H9 (cell line): ENCODE measurements around the gene LRRK1. TPM values are rescaled to one million over a fixed set of nuclear protein-coding genes. Genes with fewer than 3 reads are reported as not detected.

ENCODE experiments used
- DNase-seq: peaks from one replicate; pipeline ENCODE4 v3.0.0-alpha.2; 2017
- H2AFZ ChIP-seq: one replicate; pipeline ENCODE4 v1.6.1; 2013; ENCODE audit warnings: mild to moderate bottlenecking, low read length, control low read depth, moderate library complexity
- H2AK5ac ChIP-seq: 2 replicates; pipeline ENCODE4 v1.6.1; 2013; ENCODE audit warnings: low read length, control low read depth, mixed read lengths; ENCODE audit not compliant: insufficient read length
- H2BK120ac ChIP-seq: one replicate; pipeline ENCODE4 v1.6.1; 2013; ENCODE audit warnings: low read depth, mild to moderate bottlenecking, low read length, control low read depth, inconsistent platforms; ENCODE audit not compliant: poor library complexity, severe bottlenecking
- H2BK12ac ChIP-seq: 2 replicates; pipeline ENCODE4 v1.6.1; 2013; ENCODE audit warnings: low read length, control low read depth, mixed read lengths, low read depth; ENCODE audit not compliant: insufficient read length
- H2BK15ac ChIP-seq: 2 replicates; pipeline ENCODE4 v1.6.1; 2013; ENCODE audit warnings: low read depth, low read length, control low read depth
- H2BK20ac ChIP-seq: one replicate; pipeline ENCODE4 v1.6.1; 2013; ENCODE audit warnings: low read depth, mild to moderate bottlenecking, low read length, control low read depth, inconsistent platforms; ENCODE audit not compliant: poor library complexity, severe bottlenecking
- H2BK5ac ChIP-seq: 2 replicates; pipeline ENCODE4 v1.6.1; 2013; ENCODE audit warnings: low read length, control low read depth, mixed read lengths; ENCODE audit not compliant: insufficient read length
- H3K14ac ChIP-seq: 2 replicates; pipeline ENCODE4 v1.6.1; 2013; ENCODE audit warnings: low read length, control low read depth; ENCODE audit not compliant: insufficient read depth
- H3K18ac ChIP-seq: 2 replicates; pipeline ENCODE4 v1.6.1; 2013; ENCODE audit warnings: low read depth, mild to moderate bottlenecking, mixed read lengths, low read length, control low read depth; ENCODE audit not compliant: insufficient read length
- H3K23ac ChIP-seq: 2 replicates; pipeline ENCODE4 v1.6.1; 2013; ENCODE audit warnings: low read length, control low read depth, mixed read lengths, low read depth; ENCODE audit not compliant: insufficient read length
- H3K23me2 ChIP-seq: 2 replicates; pipeline ENCODE4 v1.6.1; 2013; ENCODE audit warnings: low read depth, mild to moderate bottlenecking, mixed read lengths, low read length, control low read depth; ENCODE audit not compliant: insufficient read length, poor library complexity, severe bottlenecking
- H3K27ac ChIP-seq: 2 replicates; pipeline ENCODE4 v1.5.1; 2013; ENCODE audit warnings: low read length, control low read depth, mixed read lengths, low read depth; ENCODE audit not compliant: insufficient read length
- H3K27me3 ChIP-seq: 2 replicates; pipeline ENCODE4 v1.6.1; 2013; ENCODE audit warnings: low read length, control low read depth, inconsistent platforms; ENCODE audit not compliant: insufficient read depth
- H3K4ac ChIP-seq: 2 replicates; pipeline ENCODE4 v1.6.1; 2013; ENCODE audit warnings: low read depth, mild to moderate bottlenecking, control low read depth, inconsistent platforms, low read length, moderate library complexity
- H3K4me1 ChIP-seq: 2 replicates; pipeline ENCODE4 v1.6.1; 2013; ENCODE audit warnings: low read length, control low read depth, inconsistent platforms; ENCODE audit not compliant: insufficient read depth
- H3K4me2 ChIP-seq: 2 replicates; pipeline ENCODE4 v1.6.1; 2013; ENCODE audit warnings: low read length, control low read depth, mixed read lengths; ENCODE audit not compliant: insufficient read length, insufficient read depth
- H3K56ac ChIP-seq: 2 replicates; pipeline ENCODE4 v1.6.1; 2013; ENCODE audit warnings: low read depth, mild to moderate bottlenecking, mixed read lengths, low read length, control low read depth; ENCODE audit not compliant: insufficient read length
- H3K79me1 ChIP-seq: 2 replicates; pipeline ENCODE4 v1.6.1; 2013; ENCODE audit warnings: low read depth, mild to moderate bottlenecking, moderate library complexity, low read length, control low read depth, inconsistent platforms; ENCODE audit not compliant: insufficient read depth, poor library complexity, severe bottlenecking
- H3K79me2 ChIP-seq: 2 replicates; pipeline ENCODE4 v1.6.1; 2013; ENCODE audit warnings: low read length, control low read depth, inconsistent platforms; ENCODE audit not compliant: insufficient read depth
- H3K9ac ChIP-seq: 2 replicates; pipeline ENCODE4 v1.6.1; 2013; ENCODE audit warnings: low read length, control low read depth, mixed read lengths; ENCODE audit not compliant: insufficient read length; ENCODE audit errors: extremely low read depth
- H3K9me3 ChIP-seq: one replicate; pipeline ENCODE4 v1.6.1; 2013; ENCODE audit warnings: low read depth, low read length, inconsistent platforms; ENCODE audit not compliant: control insufficient read depth
- H3T11ph ChIP-seq: one replicate; pipeline ENCODE4 v1.6.1; 2013; ENCODE audit warnings: mild to moderate bottlenecking, low read length, control low read depth, inconsistent platforms
- H4K20me1 ChIP-seq: one replicate; pipeline ENCODE4 v1.6.1; 2013; ENCODE audit not compliant: control insufficient read depth, insufficient read length, insufficient read depth
- H4K5ac ChIP-seq: 2 replicates; pipeline ENCODE4 v1.6.1; 2013; ENCODE audit warnings: low read depth, mild to moderate bottlenecking, mixed read lengths, low read length, control low read depth; ENCODE audit not compliant: insufficient read length
- H4K8ac ChIP-seq: replicated peaks from 2 replicates; pipeline ENCODE4 v1.6.1; 2013; ENCODE audit warnings: low read length, control low read depth, mixed read lengths, low read depth; ENCODE audit not compliant: insufficient read length
- H4K91ac ChIP-seq: 2 replicates; pipeline ENCODE4 v1.6.1; 2013; ENCODE audit warnings: low read depth, mild to moderate bottlenecking, moderate library complexity, mixed read lengths, low read length, control low read depth; ENCODE audit not compliant: insufficient read length
- H3K27ac Mint-ChIP-seq, 3 experiments: 2 replicates in 2 of 3; 3 replicates in 1 of 3; pipeline ENCODE4 v1.8.0; 2020 to 2021; ENCODE audit warnings: mixed read lengths in 3 of 3, mild to moderate bottlenecking in 1 of 3, moderate library complexity in 1 of 3
- H3K27me3 Mint-ChIP-seq: 2 replicates; pipeline ENCODE4 v1.8.0; 2021; ENCODE audit warnings: low read depth, mild to moderate bottlenecking, moderate library complexity, mixed read lengths
- H3K36me3 Mint-ChIP-seq, 3 experiments: 2 replicates in 2 of 3; 3 replicates in 1 of 3; pipeline ENCODE4 v1.8.0; 2020 to 2021; ENCODE audit warnings: low read depth in 3 of 3, mixed read lengths in 3 of 3; ENCODE audit not compliant: insufficient read depth in 1 of 3
- H3K4me1 Mint-ChIP-seq, 2 experiments: 2 replicates each; pipeline ENCODE4 v1.8.0; 2020; ENCODE audit warnings: mixed read lengths in 2 of 2
- H3K4me3 Mint-ChIP-seq, 2 experiments: 2 replicates in 1 of 2; 3 replicates in 1 of 2; pipeline ENCODE4 v1.8.0; 2020 to 2021; ENCODE audit warnings: mild to moderate bottlenecking in 2 of 2, mixed read lengths in 2 of 2, moderate library complexity in 1 of 2
- H3K9me3 Mint-ChIP-seq, 2 experiments: 2 replicates in 1 of 2; 3 replicates in 1 of 2; pipeline ENCODE4 v1.8.0; 2020; ENCODE audit warnings: mild to moderate bottlenecking in 2 of 2, mixed read lengths in 2 of 2, moderate library complexity in 1 of 2
- CTCF ChIP-seq: fragments of 200-600 bp; sonication (generic); conservative IDR thresholded peaks from 3 replicates; pipeline ENCODE4 v1.8.0; 2021; ENCODE audit warnings: antibody characterized with exemption, mild to moderate bottlenecking
- WGBS: extraction: QIAGEN DNeasy Blood & Tissue Kit; methylation state at CpG from one replicate; pipeline ENCODE4 v1.1.7; 2013; ENCODE audit warnings: missing lambda C conversion rate, low lambda C conversion rate, mixed read lengths; ENCODE audit not compliant: insufficient read length; ENCODE audit errors: extremely low coverage; 5-methylcytosine and 5-hydroxymethylcytosine counted together
- total RNA-seq: library from RNA; stranded (reverse); gene quantifications from 2 replicates; pipeline ENCODE4 v1.2.1, GENCODE V29; 2021

The LRRK1 gene
- total RNA-seq, 1 experiment from 2014 or later: 4.0 TPM

- H3K36me3 Mint-ChIP-seq: no peaks in the 10 kb centered on the region
- Histone ChIP-seq H3K18ac (no peak overlapping the region), H3K4me1 (no peaks in the 10 kb centered on the region), H2AK5ac (no peak overlapping the region), H3K27me3 (no peaks in the 10 kb centered on the region), H4K91ac (no peak overlapping the region), H3K14ac (no peak overlapping the region), H3K79me1 (no peaks in the 10 kb centered on the region), H3T11ph (no peak overlapping the region), H4K20me1 (no peaks in the 10 kb centered on the region), H2AFZ (no peak overlapping the region), H2BK20ac (no peak overlapping the region), H4K5ac (no peak overlapping the region), H3K4me2 (no peak overlapping the region), H4K8ac (no peak overlapping the region), H3K56ac (no peak overlapping the region), H3K23me2 (no peaks in the 10 kb centered on the region), H2BK12ac (no peak overlapping the region), H2BK5ac (no peak overlapping the region), H2BK15ac (no peak overlapping the region; the same call in 1 of the 2 replicates), H3K9ac (no peak overlapping the region), H3K79me2 (no peaks in the 10 kb centered on the region), H3K27ac (no peak overlapping the region), H3K23ac (no peak overlapping the region), H2BK120ac (no peak overlapping the region), H3K9me3 (no peaks in the 10 kb centered on the region), H3K4ac (no peak overlapping the region)
- H3K4me1 Mint-ChIP-seq: peaks cover 27 to 36% of the 10 kb centered on the region in 2 experiments
- peaks cover 40% of the 10 kb centered on the region for H3K27me3 Mint-ChIP-seq
- H3K9me3 Mint-ChIP-seq: no peaks in the 10 kb centered on the region; a peak in 1 of 5 replicates
- DNase-seq: peak; percentile 29
- TF ChIP-seq CTCF: no peak
- H3K27ac Mint-ChIP-seq: no peak overlapping the region
- no peak overlapping the region for H3K4me3 Mint-ChIP-seq
- no CpG with 5 or more reads among the region's 5 CpGs for WGBS
These were observed 123.9 kb downstream of the LRRK1 start for GRCh38 chr15:101043011-101043410.
